Breast epithelium (tissue), 4 donors: ENCODE data around the gene PTGR3. TPM values are rescaled to one million over a fixed set of nuclear protein-coding genes. Genes with fewer than 3 reads are reported as not detected.
A peak's percentile ranks its signal among the peaks of the same experiment; 100 is the strongest.

Experiments
- DNase-seq, 2 donors: peaks; one replicate each; pipeline ENCODE4 v3.0.0-alpha.2; 2019; ENCODE audit warnings: low spot score in 2 of 2
- H3K27ac ChIP-seq, 2 donors: fragments of 200-600 bp; sonication (generic) in 1 of 2; one replicate each; pipeline ENCODE4 v1.5.1; 2016 to 2019; ENCODE audit warnings: mild to moderate bottlenecking in 1 of 2
- H3K27me3 ChIP-seq, 2 donors: fragments of 200-600 bp; sonication (generic) in 1 of 2; one replicate each; pipeline versions ENCODE4 v1.5.1 to v1.6.0; 2017 to 2019; ENCODE audit warnings: control low read depth in 1 of 2, mild to moderate bottlenecking in 1 of 2
- H3K36me3 ChIP-seq: fragments of 200-600 bp; one replicate; pipeline ENCODE4 v1.5.1; 2019
- H3K4me1 ChIP-seq, 2 donors: fragments of 200-600 bp; sonication (generic); one replicate each; pipeline ENCODE4 v1.5.1; 2016 to 2019; ENCODE audit warnings: control low read depth in 1 of 2
- H3K4me3 ChIP-seq, 3 donors: fragments of 200-600 bp; sonication (generic); 1 replicate in 2 of 3; 2 replicates in 1 of 3; pipeline ENCODE4 v1.5.1; 2016 to 2019; ENCODE audit warnings: mild to moderate bottlenecking in 3 of 3, moderate library complexity in 2 of 3
- H3K9me3 ChIP-seq, 2 donors: fragments of 200-600 bp; sonication (generic) in 1 of 2; one replicate each; pipeline ENCODE4 v1.5.1; 2016 to 2019; ENCODE audit warnings: control low read depth in 1 of 2
- POLR2A ChIP-seq: fragments of 450-650 bp; IDR thresholded peaks from one replicate; pipeline ENCODE4 v1.6.1; 2016; ENCODE audit warnings: antibody characterized with exemption, mild to moderate bottlenecking, moderate library complexity
- POLR2AphosphoS5 ChIP-seq, 3 donors: sonication (generic); formaldehyde crosslinking; IDR thresholded peaks; one replicate each; pipeline ENCODE4 v1.6.1; 2017; ENCODE audit warnings: antibody characterized with exemption in 3 of 3
- intact Hi-C: fragments of 100-400 bp; cut with DNase I; formaldehyde crosslinking; loops from one replicate; pipeline ENCODE4 v1.15.1; 2023; ENCODE audit warnings: low total_unique reads
- total RNA-seq, 3 donors: library from RNA; depleted of rRNA; stranded (reverse); fragments of >200 nt; gene quantifications; one replicate each; pipeline ENCODE4 v1.1.0, GENCODE V29; 2016
- TF ChIP-seq, protein P1 (sequence below), 3 donors: fragments of 450-650 bp; IDR thresholded peaks; one replicate each; pipeline ENCODE4 v1.5.1; 2016 to 2017; ENCODE audit warnings: antibody characterized with exemption in 3 of 3, mild to moderate bottlenecking in 3 of 3, moderate library complexity in 3 of 3

Gene PTGR3
- total RNA-seq, 3 donors from 2014 or later, result 21.3 to 32.9 (median 22.9) TPM

DNA sequence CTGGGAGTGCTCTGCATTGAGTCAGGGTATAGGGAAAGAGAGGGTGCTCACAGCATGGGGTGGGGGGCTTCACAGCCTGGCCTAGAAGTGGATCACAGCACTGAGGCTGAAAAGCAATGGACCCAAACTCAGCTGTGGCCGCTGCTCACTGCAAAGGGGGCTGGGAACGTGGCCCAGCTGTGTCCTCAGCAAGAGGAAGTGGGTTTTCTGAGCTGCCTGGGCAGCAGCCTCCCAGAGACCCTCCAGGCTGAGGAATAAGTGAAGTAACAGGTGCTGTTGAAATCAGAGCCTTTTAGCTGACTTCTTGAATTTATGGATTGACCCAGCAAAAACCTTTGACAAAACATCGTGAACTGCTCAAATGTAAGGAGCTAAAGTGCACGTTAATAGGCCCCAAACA, 35.2 kb downstream of the PTGR3 start:
- H3K27me3 ChIP-seq, result no peaks in the 10 kb centered on the region
- TF ChIP-seq POLR2AphosphoS5 (IDR thresholded peaks at IDR 0.05) (no peak), POLR2A (no peak)
- TF ChIP-seq, protein P1, sequence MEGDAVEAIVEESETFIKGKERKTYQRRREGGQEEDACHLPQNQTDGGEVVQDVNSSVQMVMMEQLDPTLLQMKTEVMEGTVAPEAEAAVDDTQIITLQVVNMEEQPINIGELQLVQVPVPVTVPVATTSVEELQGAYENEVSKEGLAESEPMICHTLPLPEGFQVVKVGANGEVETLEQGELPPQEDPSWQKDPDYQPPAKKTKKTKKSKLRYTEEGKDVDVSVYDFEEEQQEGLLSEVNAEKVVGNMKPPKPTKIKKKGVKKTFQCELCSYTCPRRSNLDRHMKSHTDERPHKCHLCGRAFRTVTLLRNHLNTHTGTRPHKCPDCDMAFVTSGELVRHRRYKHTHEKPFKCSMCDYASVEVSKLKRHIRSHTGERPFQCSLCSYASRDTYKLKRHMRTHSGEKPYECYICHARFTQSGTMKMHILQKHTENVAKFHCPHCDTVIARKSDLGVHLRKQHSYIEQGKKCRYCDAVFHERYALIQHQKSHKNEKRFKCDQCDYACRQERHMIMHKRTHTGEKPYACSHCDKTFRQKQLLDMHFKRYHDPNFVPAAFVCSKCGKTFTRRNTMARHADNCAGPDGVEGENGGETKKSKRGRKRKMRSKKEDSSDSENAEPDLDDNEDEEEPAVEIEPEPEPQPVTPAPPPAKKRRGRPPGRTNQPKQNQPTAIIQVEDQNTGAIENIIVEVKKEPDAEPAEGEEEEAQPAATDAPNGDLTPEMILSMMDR (IDR thresholded peaks at IDR 0.05), result no peak
- no peak for DNase-seq
- no peaks in the 10 kb centered on the region for H3K4me1 ChIP-seq
- intact Hi-C loops, result no loop called here
- no peak overlapping the region for H3K27ac ChIP-seq
- H3K9me3 ChIP-seq, result peaks cover 0 to 3% of the 10 kb centered on the region in 2 donors
- H3K36me3 ChIP-seq, result no peaks in the 10 kb centered on the region
- no peak overlapping the region for H3K4me3 ChIP-seq

DNA sequence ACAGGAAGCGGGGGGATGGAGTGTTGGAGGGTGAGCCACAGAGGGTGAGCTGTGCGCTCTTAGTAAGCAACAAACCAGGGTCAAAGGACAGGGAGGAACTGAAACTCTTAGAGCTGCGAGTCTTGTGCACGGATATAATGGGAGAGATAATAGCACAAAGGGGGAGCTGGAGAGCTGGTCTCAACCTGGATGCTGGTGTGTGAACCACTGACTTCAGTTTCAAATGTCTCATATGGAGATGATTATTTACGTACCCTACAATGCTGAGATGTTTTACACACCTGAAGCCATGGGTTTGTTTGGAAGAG, 35.9 kb downstream of the PTGR3 start:
- no peak overlapping the region for H3K27ac ChIP-seq
- no peaks in the 10 kb centered on the region for H3K27me3 ChIP-seq
- TF ChIP-seq, protein P1 (IDR thresholded peaks at IDR 0.05), result no peak
- TF ChIP-seq POLR2A (no peak), POLR2AphosphoS5 (IDR thresholded peaks at IDR 0.05) (no peak)
- no peaks in the 10 kb centered on the region for H3K36me3 ChIP-seq
- peaks cover 0 to 3% of the 10 kb centered on the region in 2 donors for H3K9me3 ChIP-seq
- no peaks in the 10 kb centered on the region for H3K4me1 ChIP-seq
- intact Hi-C loops, result no loop called here
- no peak overlapping the region for H3K4me3 ChIP-seq
- no peak for DNase-seq

DNA sequence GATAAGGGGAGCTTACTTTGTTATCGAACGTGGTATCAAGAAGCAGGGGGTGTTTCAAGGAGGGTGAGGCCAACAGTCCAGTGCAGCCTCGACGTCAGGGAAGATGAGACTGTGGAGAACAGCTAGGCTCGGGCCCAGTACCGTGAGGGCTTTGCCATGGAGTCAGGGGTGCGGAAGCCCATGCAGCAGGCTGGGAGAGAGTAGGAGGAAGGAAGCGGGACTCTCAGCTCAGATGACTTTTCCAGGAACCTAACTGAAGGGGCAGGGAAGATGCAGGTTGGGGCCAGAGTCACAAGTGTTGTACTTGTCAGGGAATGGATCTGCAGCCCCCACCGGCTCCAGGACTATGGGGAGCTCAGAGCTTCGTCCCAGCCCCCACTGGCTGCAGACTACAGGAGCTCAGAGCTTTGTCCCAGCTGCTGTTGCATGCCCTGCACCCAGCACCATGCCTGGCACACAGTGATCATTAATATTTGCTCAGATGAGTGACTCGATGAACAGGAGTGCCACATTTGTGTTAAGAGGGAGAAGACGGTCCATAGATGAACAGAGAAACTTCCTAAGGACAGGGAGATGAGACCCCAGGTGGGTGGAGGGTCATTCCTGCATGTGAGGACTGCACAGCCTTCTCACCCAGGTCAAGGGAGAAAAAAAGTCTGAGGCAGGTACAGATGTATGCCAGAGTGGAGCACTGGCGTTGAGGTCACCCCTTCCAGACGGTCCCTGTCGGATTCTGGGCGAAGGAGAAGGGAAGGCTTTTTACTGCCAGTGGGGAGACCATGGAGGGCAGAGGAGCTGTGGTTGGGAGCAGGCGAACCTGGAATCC, 36.4 kb downstream of the PTGR3 start:
- intact Hi-C loops, result no loop called here
- Histone ChIP-seq H3K4me3 (no peak overlapping the region), H3K27me3 (no peaks in the 10 kb centered on the region), H3K36me3 (no peaks in the 10 kb centered on the region), H3K4me1 (no peaks in the 10 kb centered on the region), H3K9me3 (peaks cover 0 to 3% of the 10 kb centered on the region in 2 donors), H3K27ac (no peak overlapping the region)
- DNase-seq, result no peak
- TF ChIP-seq POLR2AphosphoS5 (IDR thresholded peaks at IDR 0.05), result no peak
- TF ChIP-seq, protein P1 (IDR thresholded peaks at IDR 0.05), result no peak
- TF ChIP-seq POLR2A, result no peak

DNA sequence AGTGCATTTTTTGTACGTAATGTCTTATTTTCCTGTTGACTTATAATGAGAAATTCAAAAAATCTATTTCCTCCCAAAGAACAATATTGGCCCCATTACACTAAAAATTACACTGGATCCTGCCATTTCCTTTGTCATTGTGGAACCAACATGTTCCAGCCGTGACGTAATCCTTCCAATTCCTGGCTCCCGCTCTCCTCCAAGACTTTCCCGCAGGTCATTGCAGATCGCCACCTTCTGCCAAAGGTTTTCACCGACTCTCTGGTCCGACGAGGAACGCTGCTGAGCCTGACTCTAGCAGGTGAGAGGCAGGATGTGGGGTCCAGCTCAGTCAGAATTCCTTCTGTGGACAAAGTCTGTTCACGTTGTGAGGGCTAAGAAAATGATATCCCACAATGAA, 38.0 kb downstream of the PTGR3 start:
- Histone ChIP-seq H3K27ac (peak overlapping the region in 1 of 2 donors; percentile 43), H3K27me3 (no peaks in the 10 kb centered on the region), H3K36me3 (no peaks in the 10 kb centered on the region), H3K4me1 (no peaks in the 10 kb centered on the region), H3K9me3 (peaks cover 0 to 3% of the 10 kb centered on the region in 2 donors), H3K4me3 (no peak overlapping the region)
- no peak for TF ChIP-seq POLR2AphosphoS5 (IDR thresholded peaks at IDR 0.05)
- TF ChIP-seq, protein P1 (IDR thresholded peaks at IDR 0.05), result no peak
- no peak for TF ChIP-seq POLR2A
- intact Hi-C loops, result no loop called here
- no peak for DNase-seq

DNA sequence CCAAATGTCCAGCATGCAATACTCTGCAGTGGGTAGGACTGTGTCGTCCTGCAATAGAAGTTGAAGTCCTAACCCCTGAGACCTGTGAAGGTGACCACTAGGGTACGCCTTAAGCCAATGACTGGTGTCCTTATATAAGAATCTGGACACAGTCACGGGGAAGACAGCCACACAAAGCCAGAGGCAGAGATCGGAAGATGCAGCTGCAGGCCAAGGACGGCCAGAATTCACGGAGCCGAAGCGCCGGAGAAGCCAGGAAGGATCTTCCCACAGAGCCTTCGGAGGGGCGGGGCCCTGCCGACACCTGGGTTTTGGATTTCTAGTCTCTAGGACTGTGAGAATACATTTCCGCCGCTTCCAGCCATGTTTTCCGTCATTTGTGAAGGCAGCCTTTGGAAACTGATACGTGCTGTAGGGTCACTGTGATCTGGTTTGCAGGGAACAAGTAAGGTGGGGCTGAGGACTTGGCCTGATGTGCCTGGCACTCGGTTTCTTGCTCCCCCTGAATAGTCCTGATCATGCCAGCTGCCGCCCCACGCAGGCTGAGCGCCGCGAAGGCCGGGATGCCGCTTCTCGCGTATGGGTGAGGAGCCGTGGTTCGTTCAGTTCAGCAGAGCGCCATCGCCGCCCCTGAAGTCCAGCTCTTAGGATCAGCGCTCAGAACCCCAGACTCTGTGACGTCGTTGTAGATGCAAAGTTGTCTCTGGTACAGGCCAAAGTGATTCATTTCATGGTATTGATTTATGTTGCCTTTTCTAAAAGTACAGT, 38.7 kb downstream of the PTGR3 start:
- no peaks in the 10 kb centered on the region for H3K4me1 ChIP-seq
- H3K27me3 ChIP-seq, result no peaks in the 10 kb centered on the region
- H3K27ac ChIP-seq, result peak overlapping the region; percentile 21 to 75
- H3K9me3 ChIP-seq, result peaks cover 0 to 3% of the 10 kb centered on the region in 2 donors
- no peak for DNase-seq
- H3K36me3 ChIP-seq, result no peaks in the 10 kb centered on the region
- intact Hi-C loops, result no loop called here
- peak overlapping the region in 1 of 3 donors; percentile 22 for H3K4me3 ChIP-seq
- TF ChIP-seq, protein P1 (IDR thresholded peaks at IDR 0.05), result no peak
- no peak for TF ChIP-seq POLR2A
- TF ChIP-seq POLR2AphosphoS5 (IDR thresholded peaks at IDR 0.05), result no peak
